H1 (cell line): ENCODE results near the gene UPF1. TPM values are rescaled to one million over a fixed set of nuclear protein-coding genes. Genes with fewer than 3 reads are reported as not detected.

Source experiments
- CTCF ChIA-PET: fragments of 300-600 bp; sonication (Branson Sonifier 250); formaldehyde crosslinking; loops from one replicate; lab custom pipeline; 2021; ENCODE audit not compliant: partially characterized antibody; lab: Charles Lee
- POLR2A ChIA-PET: fragments of 300-600 bp; sonication (Branson Sonifier 250); formaldehyde crosslinking; loops from one replicate; lab custom pipeline; 2021; ENCODE audit warnings: inconsistent platforms; ENCODE audit not compliant: partially characterized antibody; lab: Charles Lee
- DNase-seq, 2 experiments: peaks; one replicate each; pipeline versions ENCODE4 v3.0.0 to v3.0.0-alpha.2; 2010 to 2022; ENCODE audit warnings: low spot score in 2 of 2, low read depth in 1 of 2, mixed read lengths in 1 of 2
- FAIRE-seq: peaks from 2 replicates; lab custom pipeline; 2011; peaks lifted over from hg19 to GRCh38; lab: Jason Lieb, UNC
- H2AFZ ChIP-seq: 2 replicates; pipeline ENCODE4 v1.8.1; 2012; ENCODE audit warnings: low read length, inconsistent platforms
- H2AK5ac ChIP-seq: 2 replicates; pipeline ENCODE4 v1.6.1; 2013; ENCODE audit warnings: low read depth, low read length
- H2BK120ac ChIP-seq: replicated peaks from 2 replicates; pipeline ENCODE3; 2013; ENCODE audit warnings: low read depth, low read length, inconsistent platforms
- H2BK12ac ChIP-seq: 2 replicates; pipeline ENCODE4 v1.6.1; 2013; ENCODE audit warnings: low read depth, low read length
- H2BK15ac ChIP-seq: 2 replicates; pipeline ENCODE4 v1.6.1; 2013; ENCODE audit warnings: low read length
- H2BK20ac ChIP-seq: 2 replicates; pipeline ENCODE4 v1.6.1; 2013; ENCODE audit warnings: low read length
- H2BK5ac ChIP-seq: 2 replicates; pipeline ENCODE4 v1.6.1; 2013; ENCODE audit warnings: low read depth, low read length
- H3K14ac ChIP-seq: 2 replicates; pipeline ENCODE4 v1.6.1; 2013; ENCODE audit warnings: inconsistent platforms; ENCODE audit not compliant: insufficient read length
- H3K18ac ChIP-seq: 2 replicates; pipeline ENCODE4 v1.6.1; 2013; ENCODE audit warnings: low read length; ENCODE audit errors: extremely low read depth
- H3K23ac ChIP-seq: 2 replicates; pipeline ENCODE4 v1.6.1; 2013; ENCODE audit warnings: inconsistent platforms; ENCODE audit not compliant: insufficient read length
- H3K23me2 ChIP-seq: 2 replicates; pipeline ENCODE4 v1.6.1; 2013; ENCODE audit warnings: low read depth, low read length
- H3K27ac ChIP-seq: 2 replicates; pipeline ENCODE4 v1.6.1; 2011; ENCODE audit warnings: low read depth, low read length, inconsistent platforms
- H3K27me3 ChIP-seq, 4 experiments: replicated peaks in 1 of 4; 1 replicate in 1 of 4; 2 replicates in 3 of 4; pipeline versions ENCODE4 v1.6.1 to v1.8.1; 2011 to 2013; ENCODE audit warnings: low read length in 3 of 4, mild to moderate bottlenecking in 3 of 4, inconsistent platforms in 2 of 4, mixed read lengths in 2 of 4, moderate library complexity in 1 of 4; ENCODE audit not compliant: control insufficient read depth in 3 of 4, insufficient read depth in 3 of 4; ENCODE audit errors: extremely low read depth in 1 of 4
- H3K36me3 ChIP-seq, 4 experiments: 2 replicates each; pipeline versions ENCODE4 v1.6.1 to v1.8.1; 2011 to 2013; ENCODE audit warnings: mild to moderate bottlenecking in 4 of 4, low read length in 3 of 4, moderate library complexity in 2 of 4, control low read depth in 1 of 4, inconsistent platforms in 1 of 4; ENCODE audit not compliant: insufficient read depth in 4 of 4, control insufficient read depth in 2 of 4
- H3K4ac ChIP-seq: replicated peaks from 2 replicates; pipeline ENCODE3; 2013; ENCODE audit warnings: low read length, low read depth, mixed read lengths, inconsistent platforms; ENCODE audit not compliant: insufficient read length
- H3K4me1 ChIP-seq, 4 experiments: replicated peaks in 1 of 4; 1 replicate in 1 of 4; 2 replicates in 3 of 4; pipeline versions ENCODE4 v1.6.1 to v1.8.1; 2011 to 2013; ENCODE audit warnings: low read length in 3 of 4, inconsistent platforms in 2 of 4, mixed read lengths in 1 of 4; ENCODE audit not compliant: insufficient read depth in 4 of 4, control insufficient read depth in 3 of 4
- H3K4me2 ChIP-seq, 2 experiments: 2 replicates each; pipeline versions ENCODE4 v1.6.1 to v1.8.1; 2011 to 2013; ENCODE audit warnings: low read depth in 2 of 2, low read length in 2 of 2, control low read depth in 1 of 2, inconsistent platforms in 1 of 2, mild to moderate bottlenecking in 1 of 2; ENCODE audit not compliant: insufficient read depth in 1 of 2
- H3K4me3 ChIP-seq, 4 experiments: fragments of 200-600, 300-600 bp in 1 of 4; sonication (generic), shearing (Covaris generic), sonication (Bioruptor Twin) in 1 of 4; 2 replicates each; pipeline versions ENCODE4 v1.5.1 to v1.8.1; 2011 to 2016; ENCODE audit warnings: low read length in 4 of 4, low read depth in 3 of 4, control low read depth in 2 of 4, inconsistent platforms in 2 of 4, mild to moderate bottlenecking in 2 of 4, mixed read lengths in 1 of 4, moderate library complexity in 1 of 4; ENCODE audit not compliant: insufficient read depth in 2 of 4; ENCODE audit errors: extremely low read depth in 1 of 4
- H3K56ac ChIP-seq: replicated peaks from 2 replicates; pipeline ENCODE3; 2013; ENCODE audit warnings: low read depth, mild to moderate bottlenecking, mixed read lengths, low read length, inconsistent platforms; ENCODE audit not compliant: insufficient read length
- H3K79me1 ChIP-seq: 2 replicates; pipeline ENCODE4 v1.6.1; 2013; ENCODE audit warnings: low read depth, low read length, control low read depth
- H3K79me2 ChIP-seq, 2 experiments: 2 replicates each; pipeline versions ENCODE4 v1.6.1 to v1.8.1; 2012 to 2013; ENCODE audit warnings: low read length in 2 of 2, mild to moderate bottlenecking in 2 of 2, inconsistent platforms in 1 of 2; ENCODE audit not compliant: insufficient read depth in 2 of 2, control insufficient read depth in 1 of 2
- H3K9ac ChIP-seq, 4 experiments: replicated peaks in 1 of 4; 1 replicate in 1 of 4; 2 replicates in 3 of 4; pipeline versions ENCODE4 v1.6.1 to v1.8.1; 2011 to 2013; ENCODE audit warnings: low read depth in 3 of 4, low read length in 3 of 4, control low read depth in 2 of 4, mild to moderate bottlenecking in 2 of 4, moderate library complexity in 2 of 4, inconsistent platforms in 1 of 4; ENCODE audit errors: extremely low read depth in 1 of 4
- H3K9me3 ChIP-seq, 2 experiments: 2 replicates each; pipeline versions ENCODE4 v1.6.1 to v1.8.1; 2012 to 2013; ENCODE audit warnings: mild to moderate bottlenecking in 2 of 2, moderate library complexity in 2 of 2, control low read depth in 1 of 2, inconsistent platforms in 1 of 2, low read depth in 1 of 2, low read length in 1 of 2, mixed read lengths in 1 of 2; ENCODE audit not compliant: insufficient read depth in 2 of 2
- H4K20me1 ChIP-seq, 2 experiments: replicated peaks in 1 of 2; 2 replicates each; pipeline versions ENCODE3 to v1.8.1; 2011 to 2013; ENCODE audit warnings: inconsistent platforms in 2 of 2, low read length in 2 of 2, mild to moderate bottlenecking in 1 of 2; ENCODE audit not compliant: insufficient read depth in 2 of 2, control insufficient read depth in 1 of 2
- H4K5ac ChIP-seq: 2 replicates; pipeline ENCODE4 v1.6.1; 2013; ENCODE audit warnings: low read length, low read depth, mixed read lengths, inconsistent platforms; ENCODE audit not compliant: insufficient read length
- H4K8ac ChIP-seq: 2 replicates; pipeline ENCODE4 v1.8.0; 2013; ENCODE audit warnings: mild to moderate bottlenecking, moderate library complexity, low read length, inconsistent platforms; ENCODE audit not compliant: insufficient read depth; ENCODE audit errors: extremely low read depth
- H4K91ac ChIP-seq: replicated peaks from 2 replicates; pipeline ENCODE3; 2013; ENCODE audit warnings: low read length, mixed read lengths, inconsistent platforms; ENCODE audit not compliant: insufficient read length
- CBX8 ChIP-seq: fragments of 300-800, 300-1000 bp; sonication (generic); IDR thresholded peaks from 2 replicates; pipeline ENCODE4 v1.7.1; 2016; ENCODE audit warnings: low read depth, low read length, borderline replicate concordance
- EGR1 ChIP-seq: IDR thresholded peaks from 2 replicates; pipeline ENCODE4 v1.6.1; 2011; ENCODE audit warnings: low read depth, low read length, borderline replicate concordance
- MAX ChIP-seq: IDR thresholded peaks from 2 replicates; pipeline ENCODE4 v1.6.1; 2012; ENCODE audit warnings: inconsistent platforms
- NRF1 ChIP-seq: IDR thresholded peaks from 2 replicates; pipeline ENCODE4 v1.6.1; 2011; ENCODE audit warnings: mild to moderate bottlenecking, low read depth, low read length, improper control_type of control experiment
- SIX5 ChIP-seq: IDR thresholded peaks from 2 replicates; pipeline ENCODE4 v1.6.1; 2011; ENCODE audit warnings: mild to moderate bottlenecking, low read depth, low read length
- SRF ChIP-seq: IDR thresholded peaks from 2 replicates; pipeline ENCODE4 v1.6.1; 2011; ENCODE audit warnings: mild to moderate bottlenecking, low read depth, low read length, moderate library complexity
- WGBS, 2 experiments: shearing (Covaris generic) in 1 of 2; methylation state at CpG; one replicate each; pipeline versions ENCODE4 v1.1.6 to v1.1.7; 2013 to 2015; ENCODE audit warnings: low lambda C conversion rate in 2 of 2, mixed read lengths in 2 of 2, inconsistent platforms in 1 of 2, low coverage in 1 of 2, missing lambda C conversion rate in 1 of 2; ENCODE audit not compliant: insufficient replicate concordance in 2 of 2, insufficient coverage in 1 of 2, insufficient read length in 1 of 2; ENCODE audit errors: extremely low coverage in 1 of 2, missing lambda C conversion rate in 1 of 2; 5-methylcytosine and 5-hydroxymethylcytosine counted together
- polyA plus RNA-seq, 7 experiments: library from polyadenylated mRNA; depleted of rRNA in 3 of 7; stranded (reverse) in 5 of 7; unstranded in 2 of 7; fragments of >200 nt in 5 of 7; fragments of 200-250 nt in 2 of 7; gene quantifications; 1 replicate in 5 of 7; 2 replicates in 1 of 7; 4 replicates in 1 of 7; pipeline versions ENCODE4 v1.2.1 to v1.2.3, GENCODE V29; 2011 to 2013; ENCODE audit warnings: missing spikeins in 2 of 7, mixed read lengths in 2 of 7
- total RNA-seq: library from RNA; stranded (reverse); fragmentation: NEBNext Ultra II Directional; extraction: Animal tissue kit (Norgen Biotek cat#: 25700); gene quantifications from 2 replicates; pipeline ENCODE4 v1.2.1, GENCODE V29; 2021

The UPF1 gene
- total and polyA plus RNA-seq, 2 of the 8 experiments (the other 6 are each of a cell fraction or from before 2014, with no cell fraction given), result 46.4 to 62.0 TPM

- Histone ChIP-seq H2BK20ac (no peak overlapping the region), H3K9ac (no peak overlapping the region), H2BK15ac (no peak overlapping the region), H3K36me3 (peaks cover 0 to 13% (median 4%) of the 10 kb centered on the region in 4 experiments; a peak in 3 of 8 replicates), H2AK5ac (no peak overlapping the region), H2BK120ac (no peak overlapping the region), H3K79me2 (no peaks in the 10 kb centered on the region), H3K4ac (no peak overlapping the region), H3K9me3 (no peaks in the 10 kb centered on the region; a peak in 1 of 4 replicates), H3K56ac (no peak overlapping the region), H4K91ac (no peak overlapping the region), H3K14ac (no peak overlapping the region), H3K4me2 (no peak overlapping the region), H3K23me2 (no peaks in the 10 kb centered on the region; the same call in 1 of the 2 replicates), H3K4me3 (no peak overlapping the region), H3K23ac (no peak overlapping the region), H2BK5ac (no peak overlapping the region), H2BK12ac (no peak overlapping the region), H3K4me1 (no peaks in the 10 kb centered on the region; a peak in 4 of 7 replicates), H3K18ac (no peak overlapping the region), H2AFZ (no peak overlapping the region), H3K27me3 (no peaks in the 10 kb centered on the region; a peak in 1 of 7 replicates), H3K79me1 (no peaks in the 10 kb centered on the region), H4K20me1 (peaks cover 2 to 6% of the 10 kb centered on the region in 2 experiments), H4K5ac (no peak overlapping the region), H3K27ac (no peak overlapping the region), H4K8ac (no peak overlapping the region)
- CTCF ChIA-PET, result interaction anchor here (0.8 to 2.6 kb wide), 3 partner anchors 12 to 26 kb away, joined by 3 to 16 read pairs (median 4); no protein-coding TSS in a partner anchor
- WGBS, 2 experiments, result 89% methylated on average over 20 of the region's 25 CpGs; no CpG with 5 or more reads in 1 of the 2 experiments
- FAIRE-seq (no peak), DNase-seq (no peak)
- TF ChIP-seq CBX8, result no peak
- no peak for TF ChIP-seq SIX5
- TF ChIP-seq MAX, result no peak
- no peak for TF ChIP-seq EGR1
- no peak for TF ChIP-seq NRF1
- no peak for TF ChIP-seq SRF
- POLR2A ChIA-PET, result interaction anchor here (0.8 to 1.1 kb wide), 3 partner anchors 9 to 49 kb away, joined by 3 to 4 read pairs (median 4); no protein-coding TSS in a partner anchor
Observed at GRCh38 chr19:18878058-18878797, 46.5 kb downstream of the UPF1 start.
